HG02759 (cell line): ENCODE results near the gene OPCML.

Experiments
- ATAC-seq: cut with Tn5 transposase; IDR thresholded peaks from one replicate; pipeline ENCODE4 v1.9.1; 2021; ENCODE audit warnings: mild to moderate bottlenecking, moderate library complexity; ENCODE audit not compliant: unreplicated experiment

Gene OPCML

GRCh38 chr11:133362916-133363315 is 169.4 kb downstream of the OPCML start:
- ATAC-seq, result no peak

GRCh38 chr11:133362156-133362555 is 170.1 kb downstream of the OPCML start:
- ATAC-seq, result no peak

- no peak for ATAC-seq
These were observed 170.7 kb downstream of the OPCML start for GRCh38 chr11:133361689-133361994.

DNA sequence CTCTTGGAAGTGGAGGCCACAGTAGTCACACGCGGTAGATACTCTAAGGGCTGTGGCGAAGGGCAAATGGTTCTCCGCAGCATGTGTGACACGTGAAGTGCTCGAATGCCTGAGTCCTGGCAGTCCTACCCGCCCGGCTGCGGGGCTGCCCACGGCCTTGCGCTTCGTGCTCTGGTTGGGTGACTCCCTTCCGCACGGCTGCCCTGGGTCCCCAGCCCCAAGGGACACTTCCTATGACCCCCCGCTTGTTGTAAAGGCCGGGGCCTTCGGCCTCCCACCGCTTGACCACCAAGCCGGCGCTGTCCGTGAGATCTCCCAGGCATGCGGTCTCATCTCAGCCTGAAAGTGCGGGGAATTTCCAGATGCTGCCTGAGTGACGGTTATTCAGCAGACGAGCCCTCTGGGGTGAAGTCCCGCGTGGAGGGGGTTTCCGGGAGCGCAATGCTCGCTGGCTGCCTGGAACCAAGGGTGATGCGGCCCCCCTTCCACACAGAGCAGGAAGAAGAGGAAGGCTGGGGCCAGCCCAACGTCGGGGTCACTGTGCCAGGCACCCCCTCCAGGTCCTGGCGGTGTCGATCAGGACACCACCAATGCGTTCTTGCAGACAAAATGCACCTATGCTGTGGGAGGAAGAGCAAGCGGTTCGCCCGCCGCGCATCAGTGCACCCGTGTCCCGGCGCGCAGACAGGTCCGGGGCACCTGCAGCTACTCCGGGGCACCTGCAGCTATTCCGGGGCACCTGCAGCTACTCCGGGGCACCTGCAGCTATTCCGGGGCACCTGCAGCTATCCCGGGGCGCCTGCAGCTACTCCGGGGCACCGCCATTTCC is 171.2 kb downstream of the OPCML start:
- no peak for ATAC-seq

- ATAC-seq, result no peak
These were observed 177.2 kb downstream of the OPCML start for GRCh38 chr11:133355095-133355494.

- no peak for ATAC-seq
These were observed 178.2 kb downstream of the OPCML start for GRCh38 chr11:133354069-133354468.

- no peak for ATAC-seq
These were observed 182.3 kb downstream of the OPCML start for GRCh38 chr11:133350045-133350444.

GRCh38 chr11:133347988-133348387 is 184.3 kb downstream of the OPCML start:
- no peak for ATAC-seq

- ATAC-seq, result no peak
These were observed 186.2 kb downstream of the OPCML start for GRCh38 chr11:133346137-133346536.

- ATAC-seq, result no peak
These were observed 188.3 kb downstream of the OPCML start for GRCh38 chr11:133343951-133344350.

DNA sequence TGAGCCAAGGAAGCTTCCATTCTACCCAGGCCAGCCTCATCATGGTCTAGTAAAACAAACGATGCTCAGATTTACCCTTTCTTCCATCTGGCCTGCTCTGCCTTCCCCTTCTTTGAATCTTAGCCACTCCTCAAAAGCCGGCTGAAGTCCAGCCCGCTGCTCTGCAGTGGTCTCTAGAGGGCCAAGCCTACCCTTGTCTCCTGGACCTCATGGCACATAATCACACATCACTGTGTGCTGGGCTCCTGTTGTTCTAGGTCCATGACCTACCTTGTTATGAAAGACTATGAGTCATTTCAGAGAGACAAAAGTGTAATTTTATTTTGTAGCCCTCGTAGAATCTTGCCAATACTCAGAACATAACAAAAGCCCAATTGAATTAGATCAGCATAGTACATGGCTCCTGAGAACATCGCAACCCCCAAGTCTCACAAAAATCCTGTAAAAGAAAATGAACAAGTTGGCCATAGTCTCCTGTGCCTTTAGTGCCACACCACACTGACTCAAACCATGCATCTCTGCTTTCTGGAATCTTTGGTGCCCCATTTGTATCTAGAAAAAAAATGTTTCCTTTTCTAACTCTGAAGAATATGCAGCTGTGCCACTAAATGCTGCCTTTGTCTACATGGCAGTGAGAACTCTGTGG is 192.7 kb downstream of the OPCML start:
- ATAC-seq, result no peak

DNA sequence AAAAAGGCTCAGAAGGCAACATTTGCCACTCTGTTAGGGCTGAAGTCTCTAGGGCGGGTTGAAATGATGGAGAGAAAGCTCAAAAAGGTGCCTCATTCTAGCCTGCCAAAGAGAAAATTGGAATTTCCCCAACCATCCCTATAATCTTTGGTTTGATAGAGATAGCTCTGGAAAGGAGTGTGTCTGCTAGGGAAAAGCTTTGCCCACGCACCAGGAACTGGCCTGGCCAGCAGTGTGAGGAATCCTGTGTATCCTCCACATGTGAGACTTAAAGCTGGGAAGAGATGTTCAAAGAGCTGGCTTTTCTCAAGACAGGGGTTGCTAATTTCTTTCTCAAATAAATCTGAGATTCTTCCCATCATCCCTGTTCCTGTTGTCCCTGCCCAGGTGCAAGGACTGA is 193.7 kb downstream of the OPCML start:
- no peak for ATAC-seq

DNA sequence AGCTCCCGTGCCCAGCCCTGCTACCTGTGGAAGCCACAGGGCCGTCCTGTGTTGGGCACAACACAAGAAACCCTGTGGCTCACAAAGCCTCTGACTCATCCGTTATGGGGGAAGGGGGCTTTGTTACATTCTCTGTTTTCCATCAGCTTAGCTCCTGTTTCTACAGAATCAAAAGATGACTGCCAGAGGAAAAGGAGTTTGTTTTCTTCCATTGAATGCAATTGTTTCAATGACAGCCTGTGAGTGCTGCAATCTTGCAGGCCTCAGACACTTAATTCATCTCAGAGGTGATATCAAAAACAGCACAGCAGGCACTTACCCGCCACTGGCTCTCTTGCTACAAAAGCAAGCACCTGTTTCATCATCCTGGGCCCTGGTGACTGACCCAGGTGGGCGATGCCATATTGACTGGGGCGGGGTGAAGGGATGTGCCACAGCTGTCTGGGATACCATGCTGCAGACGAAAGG is 194.3 kb downstream of the OPCML start:
- no peak for ATAC-seq

GRCh38 chr11:133337193-133337592 is 195.1 kb downstream of the OPCML start:
- ATAC-seq, result no peak

DNA sequence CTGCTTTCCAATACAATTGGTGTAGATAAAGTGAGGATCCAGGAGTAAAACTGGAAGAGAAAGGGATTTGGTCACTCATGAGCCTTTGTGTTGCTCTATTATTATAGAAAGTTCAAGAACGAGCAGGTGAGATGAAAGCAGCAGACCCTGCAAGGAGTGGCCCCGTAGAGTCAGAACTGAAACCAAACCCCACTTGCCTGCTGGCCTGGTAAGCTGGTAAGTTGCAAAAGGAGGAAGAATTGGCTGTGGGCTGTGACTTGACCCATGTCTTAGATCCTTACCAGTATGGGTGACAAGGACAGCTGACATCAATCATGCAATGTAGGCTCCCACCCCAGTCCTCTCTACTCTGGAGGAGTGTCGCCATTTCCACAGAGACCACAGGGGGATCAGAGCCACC is 201.3 kb downstream of the OPCML start:
- no peak for ATAC-seq

GRCh38 chr11:133326849-133327248 is 205.5 kb downstream of the OPCML start:
- no peak for ATAC-seq

GRCh38 chr11:133326332-133326731 is 206.0 kb downstream of the OPCML start:
- ATAC-seq, result no peak

DNA sequence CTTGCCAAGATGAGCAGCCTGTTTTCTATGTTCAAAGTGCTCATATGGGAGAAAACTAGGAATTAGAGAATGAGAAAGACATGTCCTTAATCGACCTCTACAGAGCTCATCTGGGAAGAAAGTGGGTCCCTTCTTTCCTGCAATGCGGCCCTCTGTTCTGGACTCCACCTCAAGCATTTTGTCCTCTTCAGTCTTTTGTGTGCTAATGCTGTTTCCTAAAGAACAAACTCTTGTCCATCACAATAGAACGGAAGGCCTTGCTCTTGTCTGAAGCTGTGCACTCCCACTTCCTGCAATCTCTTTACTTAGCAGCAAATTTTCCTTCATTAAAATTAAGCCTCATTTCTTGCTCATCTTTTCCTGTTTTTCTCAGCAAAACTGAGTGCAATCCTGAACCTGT is 206.6 kb downstream of the OPCML start:
- no peak for ATAC-seq

GRCh38 chr11:133323354-133323753 is 208.9 kb downstream of the OPCML start:
- ATAC-seq, result no peak

DNA sequence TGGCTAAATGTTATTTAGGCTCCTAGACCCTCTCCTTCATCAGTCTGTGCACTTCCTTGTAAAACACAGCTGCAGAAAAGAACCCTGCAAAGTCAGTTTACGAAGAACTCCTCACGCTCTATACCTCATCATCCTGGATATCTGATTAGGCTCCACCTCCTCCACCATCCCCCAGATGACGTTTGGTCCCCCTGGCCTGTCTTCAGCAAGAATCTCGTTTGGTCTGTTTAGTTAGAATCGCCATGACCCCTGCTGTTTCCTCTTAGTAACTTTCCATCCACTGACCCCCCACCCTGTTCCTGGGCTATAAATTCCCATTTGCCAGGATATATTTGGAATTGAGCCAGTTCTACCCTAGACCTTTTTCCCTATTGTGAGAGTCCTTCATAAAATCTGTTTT is 214.1 kb downstream of the OPCML start:
- ATAC-seq, result no peak

DNA sequence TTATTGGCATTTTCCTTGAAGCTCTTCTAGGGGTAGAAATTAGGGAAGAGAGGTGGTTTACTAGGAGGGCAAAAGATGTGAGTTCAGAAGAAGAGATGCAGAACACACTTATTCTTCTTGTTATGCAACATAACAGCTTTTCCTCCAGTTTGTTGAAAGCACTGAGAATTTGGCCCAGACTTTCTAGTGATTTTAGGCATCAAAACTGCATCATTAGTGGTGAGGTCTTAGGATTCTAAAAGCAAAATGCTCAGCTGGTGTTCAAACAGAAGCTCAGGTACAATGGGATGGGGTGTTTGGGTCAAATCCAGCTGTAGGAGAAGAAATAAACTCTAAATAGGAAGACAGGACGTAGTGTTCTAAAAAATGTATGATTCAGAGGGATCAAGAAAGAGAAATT is 221.1 kb downstream of the OPCML start:
- ATAC-seq, result no peak

- ATAC-seq, result no peak
These were observed 226.3 kb downstream of the OPCML start for GRCh38 chr11:133306019-133306418.
